Body of pancreas (tissue), 4 donors: Measurements from ENCODE around the gene HS6ST3. TPM values are rescaled to one million over a fixed set of nuclear protein-coding genes. Genes with fewer than 3 reads are reported as not detected.

Experiments
- ATAC-seq: fragments of 150-250 bp; one replicate; pipeline ENCODE4 v1.9.1; 2016
- DNase-seq, 4 donors: peaks; one replicate each; pipeline ENCODE4 v3.0.0-alpha.2; 2019
- H3K27ac ChIP-seq, 4 donors: fragments of 200-600 bp; sonication (generic); 1 replicate in 3 of 4; 2 replicates in 1 of 4; pipeline versions ENCODE4 v1.5.1 to v1.6.1; 2016 to 2019; ENCODE audit warnings: mild to moderate bottlenecking in 1 of 4, mixed read lengths in 1 of 4, moderate library complexity in 1 of 4
- H3K27me3 ChIP-seq, 2 donors: fragments of 200-600 bp; sonication (generic); one replicate each; pipeline ENCODE4 v1.6.0; 2016; ENCODE audit warnings: mild to moderate bottlenecking in 1 of 2
- H3K36me3 ChIP-seq, 2 donors: fragments of 200-600 bp; sonication (generic); replicated peaks in 1 of 2; 2 replicates each; pipeline ENCODE4 v1.5.1; 2016; ENCODE audit warnings: low read depth in 2 of 2; ENCODE audit not compliant: insufficient read depth in 1 of 2
- H3K4me1 ChIP-seq: fragments of 200-600 bp; sonication (generic); one replicate; pipeline ENCODE4 v1.6.0; 2016
- H3K4me3 ChIP-seq, 2 donors: fragments of 200-600 bp; sonication (generic); 1 replicate in 1 of 2; 2 replicates in 1 of 2; pipeline ENCODE4 v1.5.1; 2016 to 2019
- H3K9me3 ChIP-seq, 3 donors: fragments of 200-600 bp; sonication (generic); 1 replicate in 2 of 3; 2 replicates in 1 of 3; pipeline ENCODE4 v1.5.1; 2016
- CTCF ChIP-seq, 7 experiments: fragments of 450-650 bp in 4 of 7; fragments of 200-600 bp in 3 of 7; sonication (generic) in 3 of 7; IDR thresholded peaks; one replicate each; pipeline ENCODE4 v1.5.1; 2016 to 2019; ENCODE audit warnings: antibody characterized with exemption in 7 of 7
- POLR2A ChIP-seq, 3 donors: fragments of 450-650 bp; IDR thresholded peaks; one replicate each; pipeline ENCODE4 v1.6.1; 2016; ENCODE audit warnings: antibody characterized with exemption in 3 of 3, mild to moderate bottlenecking in 2 of 3
- WGBS, 2 donors: methylation state at CpG; one replicate each; pipeline ENCODE4 v1.1.5; 2017; 5-methylcytosine and 5-hydroxymethylcytosine counted together
- intact Hi-C: fragments of 100-400 bp; cut with DNase I; formaldehyde crosslinking; loops from one replicate; pipeline ENCODE4 v1.15.1; 2023
- total RNA-seq, 2 donors: library from RNA; depleted of rRNA; stranded (reverse); fragments of >200 nt; gene quantifications; one replicate each; pipeline ENCODE4 v1.1.0, GENCODE V29; 2016

The HS6ST3 gene
- total RNA-seq, 2 donors from 2014 or later, result 1.3 to 2.3 TPM

- Histone ChIP-seq H3K4me3 (no peak overlapping the region), H3K9me3 (no peaks in the 10 kb centered on the region), H3K4me1 (no peaks in the 10 kb centered on the region), H3K27me3 (no peaks in the 10 kb centered on the region), H3K27ac (no peak overlapping the region), H3K36me3 (no peaks in the 10 kb centered on the region)
- intact Hi-C loops, result no loop called here
- TF ChIP-seq POLR2A (IDR thresholded peaks at IDR 0.05), result no peak
- no peak for TF ChIP-seq CTCF (IDR thresholded peaks at IDR 0.05)
- WGBS, 2 donors, result 69 to 83% methylated on average over 2 of the region's 2 CpGs
- ATAC-seq (no peak), DNase-seq (no peak)
Measured at GRCh38 chr13:96388598-96388997, 298.7 kb downstream of the HS6ST3 start.

GRCh38 chr13:96391606-96392005 lies 301.7 kb downstream of the HS6ST3 start:
- no peak for ATAC-seq
- no peaks in the 10 kb centered on the region for H3K9me3 ChIP-seq
- H3K27ac ChIP-seq, result no peak overlapping the region
- 76 to 84% methylated on average over 6 of the region's 6 CpGs for WGBS, 2 donors
- DNase-seq, result no peak
- no peak overlapping the region for H3K4me3 ChIP-seq
- intact Hi-C loops, result no loop called here
- no peak for TF ChIP-seq CTCF (IDR thresholded peaks at IDR 0.05)
- TF ChIP-seq POLR2A (IDR thresholded peaks at IDR 0.05), result no peak
- H3K36me3 ChIP-seq, result no peaks in the 10 kb centered on the region
- H3K27me3 ChIP-seq, result no peaks in the 10 kb centered on the region
- H3K4me1 ChIP-seq, result no peaks in the 10 kb centered on the region

- no peaks in the 10 kb centered on the region for H3K36me3 ChIP-seq
- H3K4me1 ChIP-seq, result no peaks in the 10 kb centered on the region
- H3K27me3 ChIP-seq, result no peaks in the 10 kb centered on the region
- DNase-seq, result no peak
- TF ChIP-seq CTCF (IDR thresholded peaks at IDR 0.05) (no peak), POLR2A (IDR thresholded peaks at IDR 0.05) (no peak)
- ATAC-seq, result no peak
- H3K27ac ChIP-seq, result no peak overlapping the region
- H3K4me3 ChIP-seq, result no peak overlapping the region
- no peaks in the 10 kb centered on the region for H3K9me3 ChIP-seq
- intact Hi-C loops, result no loop called here
- WGBS, 2 donors, result 61 to 77% methylated on average over 2 of the region's 2 CpGs
Measured at GRCh38 chr13:96397807-96398206, 307.9 kb downstream of the HS6ST3 start.

GRCh38 chr13:96398486-96398885 lies 308.6 kb downstream of the HS6ST3 start:
- no peak overlapping the region for H3K4me3 ChIP-seq
- no peaks in the 10 kb centered on the region for H3K27me3 ChIP-seq
- no peak overlapping the region for H3K27ac ChIP-seq
- H3K9me3 ChIP-seq, result no peaks in the 10 kb centered on the region
- TF ChIP-seq POLR2A (IDR thresholded peaks at IDR 0.05), result no peak
- no peak for TF ChIP-seq CTCF (IDR thresholded peaks at IDR 0.05)
- WGBS, 2 donors, result 72 to 75% methylated on average over 4 of the region's 4 CpGs
- H3K4me1 ChIP-seq, result no peaks in the 10 kb centered on the region
- DNase-seq (no peak), ATAC-seq (no peak)
- no peaks in the 10 kb centered on the region for H3K36me3 ChIP-seq
- intact Hi-C loops, result no loop called here

GRCh38 chr13:96403241-96403640 lies 313.3 kb downstream of the HS6ST3 start:
- WGBS, 2 donors, result 70 to 74% methylated on average over 1 of the region's 1 CpG
- Histone ChIP-seq H3K27me3 (no peaks in the 10 kb centered on the region), H3K4me1 (no peaks in the 10 kb centered on the region), H3K9me3 (no peaks in the 10 kb centered on the region), H3K4me3 (no peak overlapping the region), H3K27ac (no peak overlapping the region), H3K36me3 (no peaks in the 10 kb centered on the region)
- TF ChIP-seq CTCF (IDR thresholded peaks at IDR 0.05) (no peak), POLR2A (IDR thresholded peaks at IDR 0.05) (no peak)
- intact Hi-C loops, result no loop called here
- no peak for DNase-seq
- ATAC-seq, result no peak
